ENCODE results near the gene CR2.

DNA sequence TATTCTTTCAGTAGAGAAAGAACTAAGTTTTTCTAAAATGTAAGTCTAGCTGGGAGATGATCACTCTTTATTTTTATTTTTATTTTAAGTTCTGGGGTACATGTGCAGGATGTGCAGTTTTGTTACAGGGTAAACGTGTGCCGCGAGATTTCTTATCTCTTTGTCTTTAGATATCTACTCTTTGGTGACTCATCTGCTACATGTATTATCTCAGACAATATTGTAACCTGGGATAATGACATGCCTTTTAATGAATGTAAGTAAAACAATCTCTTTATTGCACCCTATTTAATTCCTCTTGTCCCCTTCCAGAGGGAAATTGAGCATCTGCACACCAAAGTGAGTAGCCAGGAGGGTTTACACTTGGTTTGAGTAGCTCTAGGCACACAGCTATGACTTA lies 9.4 kb downstream of the CR2 start:
- TF ChIP-seq, protein P1, sequence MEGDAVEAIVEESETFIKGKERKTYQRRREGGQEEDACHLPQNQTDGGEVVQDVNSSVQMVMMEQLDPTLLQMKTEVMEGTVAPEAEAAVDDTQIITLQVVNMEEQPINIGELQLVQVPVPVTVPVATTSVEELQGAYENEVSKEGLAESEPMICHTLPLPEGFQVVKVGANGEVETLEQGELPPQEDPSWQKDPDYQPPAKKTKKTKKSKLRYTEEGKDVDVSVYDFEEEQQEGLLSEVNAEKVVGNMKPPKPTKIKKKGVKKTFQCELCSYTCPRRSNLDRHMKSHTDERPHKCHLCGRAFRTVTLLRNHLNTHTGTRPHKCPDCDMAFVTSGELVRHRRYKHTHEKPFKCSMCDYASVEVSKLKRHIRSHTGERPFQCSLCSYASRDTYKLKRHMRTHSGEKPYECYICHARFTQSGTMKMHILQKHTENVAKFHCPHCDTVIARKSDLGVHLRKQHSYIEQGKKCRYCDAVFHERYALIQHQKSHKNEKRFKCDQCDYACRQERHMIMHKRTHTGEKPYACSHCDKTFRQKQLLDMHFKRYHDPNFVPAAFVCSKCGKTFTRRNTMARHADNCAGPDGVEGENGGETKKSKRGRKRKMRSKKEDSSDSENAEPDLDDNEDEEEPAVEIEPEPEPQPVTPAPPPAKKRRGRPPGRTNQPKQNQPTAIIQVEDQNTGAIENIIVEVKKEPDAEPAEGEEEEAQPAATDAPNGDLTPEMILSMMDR (IDR thresholded peaks at IDR 0.05): no peak
- no peak for TF ChIP-seq ZFX (IDR thresholded peaks at IDR 0.05; ENCODE audit: borderline replicate concordance)
